ENCODE measurements around the gene MAMSTR. TPM values are rescaled to one million over a fixed set of nuclear protein-coding genes. Genes with fewer than 3 reads are reported as not detected.

MAMSTR gene
- total RNA-seq, 1 experiment from 2014 or later = 1.6 TPM

- no peaks in the 10 kb centered on the region for H3K79me1 ChIP-seq (ENCODE audit: insufficient read depth, low read depth, low read length, poor library complexity, severe bottlenecking)
- no peak overlapping the region for H4K8ac ChIP-seq (replicated peaks; ENCODE audit: insufficient read length, low read depth, low read length)
- H3K36me3 Mint-ChIP-seq (ENCODE audit: insufficient read depth in 1 of 3, low read depth in 3 of 3) = peaks cover 0 to 4% (median 4%) of the 10 kb centered on the region in 3 experiments; a peak in 3 of 7 replicates
- no peak overlapping the region for H2AK5ac ChIP-seq (ENCODE audit: insufficient read length, low read length)
- H3K27ac Mint-ChIP-seq = no peak overlapping the region
- no peaks in the 10 kb centered on the region for H3K27me3 ChIP-seq (ENCODE audit: insufficient read depth, low read length)
- H2BK120ac ChIP-seq (ENCODE audit: low read depth, low read length, poor library complexity, severe bottlenecking) = no peak overlapping the region
- no peaks in the 10 kb centered on the region for H3K9me3 Mint-ChIP-seq
- no peak overlapping the region for H2BK15ac ChIP-seq (ENCODE audit: low read depth, low read length)
- no CpG with 5 or more reads among the region's 77 CpGs for WGBS (ENCODE audit: extremely low coverage, insufficient read length, low lambda C conversion rate)
- H3K4me1 Mint-ChIP-seq = peaks cover 3 to 9% of the 10 kb centered on the region in 2 experiments
- no peak overlapping the region for H3K27ac ChIP-seq (ENCODE audit: insufficient read length, low read depth, low read length)
- peak overlapping the region; percentile 50 for H3K18ac ChIP-seq (ENCODE audit: insufficient read length, low read depth, low read length)
- no peaks in the 10 kb centered on the region for H3K23me2 ChIP-seq (ENCODE audit: insufficient read length, low read depth, low read length, poor library complexity, severe bottlenecking)
- no peak overlapping the region; the same call in 1 of the 2 replicates for H3K14ac ChIP-seq (ENCODE audit: insufficient read depth, low read length)
- H2BK20ac ChIP-seq (ENCODE audit: low read depth, low read length, poor library complexity, severe bottlenecking) = no peak overlapping the region
- H4K20me1 ChIP-seq (ENCODE audit: control insufficient read depth, insufficient read depth, insufficient read length) = no peaks in the 10 kb centered on the region
- H4K5ac ChIP-seq (ENCODE audit: insufficient read length, low read depth, low read length) = no peak overlapping the region
- H3K4me3 Mint-ChIP-seq = no peak overlapping the region
- no peak overlapping the region for H2AFZ ChIP-seq (ENCODE audit: low read length)
- no peaks in the 10 kb centered on the region for H3K9me3 ChIP-seq (ENCODE audit: control insufficient read depth, low read depth, low read length)
- H3K4me2 ChIP-seq (ENCODE audit: insufficient read depth, insufficient read length, low read length) = no peak overlapping the region
- H2BK12ac ChIP-seq (ENCODE audit: insufficient read length, low read depth, low read length) = no peak overlapping the region
- no peak overlapping the region for H3K9ac ChIP-seq (ENCODE audit: extremely low read depth, insufficient read length, low read length)
- peaks cover 4% of the 10 kb centered on the region; the same call in 1 of the 2 replicates for H3K27me3 Mint-ChIP-seq (ENCODE audit: low read depth)
- DNase-seq = peak; percentile 64
- H3K56ac ChIP-seq (ENCODE audit: insufficient read length, low read depth, low read length) = no peak overlapping the region
- H2BK5ac ChIP-seq (ENCODE audit: insufficient read length, low read length) = no peak overlapping the region
- H3K79me2 ChIP-seq (ENCODE audit: insufficient read depth, low read length) = no peaks in the 10 kb centered on the region
- no peak overlapping the region for H3K23ac ChIP-seq (ENCODE audit: insufficient read length, low read depth, low read length)
- H3T11ph ChIP-seq (ENCODE audit: low read length) = no peak overlapping the region
- H3K4ac ChIP-seq (ENCODE audit: low read depth, low read length) = no peak overlapping the region
- TF ChIP-seq CTCF (conservative IDR thresholded peaks at IDR 0.05) = 0 out of 3 replicates have a peak, but pooled peaks have one; percentile 9
- H4K91ac ChIP-seq (ENCODE audit: insufficient read length, low read depth, low read length) = no peak overlapping the region
- no peaks in the 10 kb centered on the region for H3K4me1 ChIP-seq (ENCODE audit: insufficient read depth, low read length)
Measured at GRCh38 chr19:48728911-48729664, 9.6 kb upstream of the MAMSTR start.

Measured in H9 (cell line).